T1000 (cell line): ENCODE data around the gene FAM170B.

Source experiments
- DNase-seq: peaks from one replicate; lab custom pipeline; 2025; ENCODE audit warnings: mixed read lengths; lab: John Stamatoyannopoulos, UW

The FAM170B gene

GRCh38 chr10:49151481-49151880 lies 17.7 kb upstream of the FAM170B start:
- no peak for DNase-seq

- DNase-seq: no peak
Measured at GRCh38 chr10:49151025-49151445, 17.2 kb upstream of the FAM170B start.

- no peak for DNase-seq
Measured at GRCh38 chr10:49150426-49150825, 16.6 kb upstream of the FAM170B start.

- no peak for DNase-seq
Measured at GRCh38 chr10:49149881-49150280, 16.1 kb upstream of the FAM170B start.

- no peak for DNase-seq
Measured at GRCh38 chr10:49144058-49144720, 10.4 kb upstream of the FAM170B start.

GRCh38 chr10:49143249-49143648 lies 9.4 kb upstream of the FAM170B start:
- DNase-seq: no peak

GRCh38 chr10:49141541-49142332 lies 7.9 kb upstream of the FAM170B start:
- DNase-seq: no peak

- no peak for DNase-seq
Measured at GRCh38 chr10:49140304-49141177, 6.7 kb upstream of the FAM170B start.

GRCh38 chr10:49139846-49140195 lies 6.0 kb upstream of the FAM170B start:
- peak; percentile 63 for DNase-seq

GRCh38 chr10:49139028-49139845 lies 5.4 kb upstream of the FAM170B start:
- no peak for DNase-seq

GRCh38 chr10:49138361-49138891 lies 4.6 kb upstream of the FAM170B start:
- DNase-seq: no peak

- DNase-seq: no peak
Measured at GRCh38 chr10:49136525-49136924, 2.7 kb upstream of the FAM170B start.

GRCh38 chr10:49135575-49136313 lies 1.9 kb upstream of the FAM170B start:
- DNase-seq: no peak

- DNase-seq: no peak
Measured at GRCh38 chr10:49134327-49134726, 506 bp upstream of the FAM170B start.

GRCh38 chr10:49132362-49132737 lies 1.5 kb downstream of the FAM170B start:
- DNase-seq: no peak

GRCh38 chr10:49131507-49132361 lies 2.1 kb downstream of the FAM170B start:
- DNase-seq: no peak

- DNase-seq: no peak
Measured at GRCh38 chr10:49129376-49129775, 4.4 kb downstream of the FAM170B start.

- no peak for DNase-seq
Measured at GRCh38 chr10:49128854-49129253, 5.0 kb downstream of the FAM170B start.

GRCh38 chr10:49123981-49124950 lies 9.6 kb downstream of the FAM170B start:
- DNase-seq: no peak
